Activated CD8-positive, alpha-beta T cell treated with anti-CD3 and anti-CD28 coated beads for 36 hours (primary cell): ENCODE measurements around the gene PARM1. TPM values are rescaled to one million over a fixed set of nuclear protein-coding genes. Genes with fewer than 3 reads are reported as not detected.

Experiments
- ATAC-seq: fragments of 200-7000 bp; cut with Tn5 transposase; one replicate; pipeline ENCODE4 v1.10.0; 2021; ENCODE audit warnings: mild to moderate bottlenecking, moderate library complexity
- CTCF ChIA-PET: fragments of 350-600 bp; sonication (Branson Sonifier 250); formaldehyde crosslinking; loops from one replicate; lab custom pipeline; 2021; ENCODE audit warnings: antibody characterized with exemption; lab: Charles Lee
- POLR2A ChIA-PET: fragments of 350-600 bp; sonication (Branson Sonifier 250); formaldehyde crosslinking; loops from one replicate; lab custom pipeline; 2021; ENCODE audit warnings: antibody characterized with exemption; lab: Charles Lee
- DNase-seq: peaks from one replicate; pipeline ENCODE4 v3.0.0-alpha.2; 2020
- H3K27ac Mint-ChIP-seq: one replicate; pipeline ENCODE4 v1.8.0; 2021; ENCODE audit warnings: mild to moderate bottlenecking, mixed read lengths
- H3K27me3 Mint-ChIP-seq: one replicate; pipeline ENCODE4 v1.8.0; 2021; ENCODE audit warnings: mixed read lengths
- H3K36me3 Mint-ChIP-seq: one replicate; pipeline ENCODE4 v1.8.0; 2021; ENCODE audit warnings: low read depth, mixed read lengths
- H3K4me1 Mint-ChIP-seq: one replicate; pipeline ENCODE4 v1.8.0; 2021; ENCODE audit warnings: low read depth, mixed read lengths
- H3K4me3 Mint-ChIP-seq: one replicate; pipeline ENCODE4 v1.8.0; 2021; ENCODE audit warnings: mild to moderate bottlenecking, moderate library complexity, mixed read lengths
- H3K9me3 Mint-ChIP-seq: one replicate; pipeline ENCODE4 v1.8.0; 2021; ENCODE audit warnings: mixed read lengths
- intact Hi-C: fragments of 100-400 bp; cut with micrococcal nuclease; formaldehyde crosslinking; loops from one replicate; pipeline ENCODE4 v1.10.0; 2022
- total RNA-seq, 2 experiments: library from RNA; stranded (reverse); gene quantifications; one replicate each; pipeline ENCODE4 v1.2.3, GENCODE V29; 2021
- TF ChIP-seq, protein P1 (sequence below): fragments of 200-600 bp; IDR thresholded peaks from one replicate; pipeline ENCODE4 v1.8.0; 2022; ENCODE audit warnings: antibody characterized with exemption, mild to moderate bottlenecking

The PARM1 gene
- total RNA-seq, 2 experiments from 2014 or later = 0.07 TPM; not detected in 1

DNA sequence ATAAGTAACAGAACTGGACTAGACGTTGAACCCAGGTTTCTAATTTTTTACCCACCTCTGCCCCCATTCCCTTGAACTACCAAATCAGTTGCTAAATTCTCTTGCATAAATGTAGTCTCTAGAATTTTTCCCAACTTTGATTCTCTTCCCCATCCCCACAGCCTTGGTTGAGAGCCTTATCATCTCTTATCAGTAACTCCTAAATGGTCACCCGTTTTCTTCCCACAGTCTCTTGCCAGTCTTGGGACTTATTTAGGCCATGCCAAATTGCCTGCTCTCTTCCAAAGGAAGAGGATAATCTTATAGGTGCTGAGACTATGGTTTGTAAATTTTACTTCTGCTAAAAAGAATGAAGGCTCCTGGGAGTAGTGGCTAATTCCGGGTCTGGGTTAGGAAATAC lies 13.3 kb downstream of the PARM1 start:
- DNase-seq = no peak
- Mint-ChIP-seq H3K4me3 (no peak overlapping the region), H3K27me3 (peaks cover 3% of the 10 kb centered on the region), H3K36me3 (no peaks in the 10 kb centered on the region), H3K9me3 (no peaks in the 10 kb centered on the region), H3K27ac (no peak overlapping the region), H3K4me1 (no peaks in the 10 kb centered on the region)
- CTCF ChIA-PET = no interaction called here
- ATAC-seq = no peak
- TF ChIP-seq, protein P1, sequence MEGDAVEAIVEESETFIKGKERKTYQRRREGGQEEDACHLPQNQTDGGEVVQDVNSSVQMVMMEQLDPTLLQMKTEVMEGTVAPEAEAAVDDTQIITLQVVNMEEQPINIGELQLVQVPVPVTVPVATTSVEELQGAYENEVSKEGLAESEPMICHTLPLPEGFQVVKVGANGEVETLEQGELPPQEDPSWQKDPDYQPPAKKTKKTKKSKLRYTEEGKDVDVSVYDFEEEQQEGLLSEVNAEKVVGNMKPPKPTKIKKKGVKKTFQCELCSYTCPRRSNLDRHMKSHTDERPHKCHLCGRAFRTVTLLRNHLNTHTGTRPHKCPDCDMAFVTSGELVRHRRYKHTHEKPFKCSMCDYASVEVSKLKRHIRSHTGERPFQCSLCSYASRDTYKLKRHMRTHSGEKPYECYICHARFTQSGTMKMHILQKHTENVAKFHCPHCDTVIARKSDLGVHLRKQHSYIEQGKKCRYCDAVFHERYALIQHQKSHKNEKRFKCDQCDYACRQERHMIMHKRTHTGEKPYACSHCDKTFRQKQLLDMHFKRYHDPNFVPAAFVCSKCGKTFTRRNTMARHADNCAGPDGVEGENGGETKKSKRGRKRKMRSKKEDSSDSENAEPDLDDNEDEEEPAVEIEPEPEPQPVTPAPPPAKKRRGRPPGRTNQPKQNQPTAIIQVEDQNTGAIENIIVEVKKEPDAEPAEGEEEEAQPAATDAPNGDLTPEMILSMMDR = no peak
- POLR2A ChIA-PET = no interaction called here
- intact Hi-C loops = no loop called here

DNA sequence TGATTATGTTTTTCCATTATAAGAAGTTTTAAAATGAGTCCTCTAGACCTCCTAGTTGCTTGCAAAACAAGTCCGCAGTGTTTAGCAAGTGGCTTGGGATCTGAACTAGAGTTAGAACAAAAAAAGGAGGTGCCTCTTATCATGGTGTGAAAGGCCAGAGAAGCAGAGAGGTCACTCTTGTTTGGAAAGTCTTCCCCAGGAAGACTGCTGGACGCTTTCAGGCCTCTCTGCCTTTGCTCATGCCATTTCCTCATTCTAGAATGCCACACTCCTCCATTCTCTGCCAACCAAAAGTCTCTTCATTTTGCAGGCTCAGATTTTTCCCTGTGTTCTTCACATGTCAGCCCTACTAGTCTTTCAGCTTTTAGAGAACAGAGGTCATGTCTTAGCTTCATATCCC lies 14.9 kb downstream of the PARM1 start:
- DNase-seq (no peak), ATAC-seq (no peak)
- TF ChIP-seq, protein P1 = no peak
- peaks cover 3% of the 10 kb centered on the region for H3K27me3 Mint-ChIP-seq
- no peak overlapping the region for H3K27ac Mint-ChIP-seq
- no peaks in the 10 kb centered on the region for H3K4me1 Mint-ChIP-seq
- H3K4me3 Mint-ChIP-seq = no peak overlapping the region
- POLR2A ChIA-PET = no interaction called here
- H3K9me3 Mint-ChIP-seq = no peaks in the 10 kb centered on the region
- intact Hi-C loops = no loop called here
- no peaks in the 10 kb centered on the region for H3K36me3 Mint-ChIP-seq
- CTCF ChIA-PET = no interaction called here

DNA sequence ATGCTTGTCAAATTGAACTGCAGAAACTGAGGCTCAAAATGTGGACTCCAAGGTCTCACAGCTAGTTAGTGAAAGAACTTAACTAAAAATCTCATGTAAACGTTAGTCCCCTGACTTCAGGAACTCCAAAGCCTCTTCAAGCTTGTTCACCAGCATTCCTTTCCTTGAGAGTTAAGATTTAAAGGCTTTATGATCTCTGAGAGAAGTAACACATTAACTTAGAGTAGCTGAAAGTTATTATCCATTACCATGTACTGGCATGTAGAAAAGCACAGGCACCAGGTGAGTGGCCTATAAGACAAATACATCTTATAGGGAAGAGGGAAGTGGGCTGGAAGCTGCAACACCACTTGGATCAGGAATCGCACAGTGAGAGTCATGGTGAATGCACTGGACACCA lies 15.3 kb downstream of the PARM1 start:
- Mint-ChIP-seq H3K27ac (no peak overlapping the region), H3K9me3 (no peaks in the 10 kb centered on the region), H3K36me3 (no peaks in the 10 kb centered on the region), H3K27me3 (no peaks in the 10 kb centered on the region), H3K4me1 (no peaks in the 10 kb centered on the region), H3K4me3 (no peak overlapping the region)
- intact Hi-C loops = no loop called here
- no peak for ATAC-seq
- TF ChIP-seq, protein P1 = no peak
- no peak for DNase-seq
- POLR2A ChIA-PET = no interaction called here
- CTCF ChIA-PET = no interaction called here

DNA sequence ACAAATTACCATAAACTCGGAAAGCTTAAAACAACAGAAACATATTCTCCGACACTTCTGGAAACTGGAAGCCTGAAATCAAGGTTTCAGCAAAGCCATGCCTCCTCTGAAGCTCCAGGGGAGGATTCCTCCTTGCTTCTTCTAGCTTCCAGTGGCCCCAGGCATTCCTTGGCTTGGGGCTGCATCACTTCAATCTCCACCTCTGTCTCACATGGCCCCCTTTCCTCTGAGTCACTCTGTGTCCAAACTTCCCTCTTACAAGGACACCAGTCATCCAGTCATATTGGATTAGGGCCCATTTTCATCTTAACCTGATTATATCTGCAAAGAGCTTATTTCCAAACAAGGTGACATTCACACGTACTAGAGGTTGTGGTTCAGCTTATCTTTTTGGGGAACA lies 17.3 kb downstream of the PARM1 start:
- TF ChIP-seq, protein P1 = no peak
- H3K27me3 Mint-ChIP-seq = no peaks in the 10 kb centered on the region
- H3K4me3 Mint-ChIP-seq = no peak overlapping the region
- H3K4me1 Mint-ChIP-seq = no peaks in the 10 kb centered on the region
- H3K36me3 Mint-ChIP-seq = no peaks in the 10 kb centered on the region
- H3K9me3 Mint-ChIP-seq = no peaks in the 10 kb centered on the region
- intact Hi-C loops = no loop called here
- no peak for ATAC-seq
- H3K27ac Mint-ChIP-seq = no peak overlapping the region
- no peak for DNase-seq
- ChIA-PET POLR2A (no interaction called here), CTCF (no interaction called here)

DNA sequence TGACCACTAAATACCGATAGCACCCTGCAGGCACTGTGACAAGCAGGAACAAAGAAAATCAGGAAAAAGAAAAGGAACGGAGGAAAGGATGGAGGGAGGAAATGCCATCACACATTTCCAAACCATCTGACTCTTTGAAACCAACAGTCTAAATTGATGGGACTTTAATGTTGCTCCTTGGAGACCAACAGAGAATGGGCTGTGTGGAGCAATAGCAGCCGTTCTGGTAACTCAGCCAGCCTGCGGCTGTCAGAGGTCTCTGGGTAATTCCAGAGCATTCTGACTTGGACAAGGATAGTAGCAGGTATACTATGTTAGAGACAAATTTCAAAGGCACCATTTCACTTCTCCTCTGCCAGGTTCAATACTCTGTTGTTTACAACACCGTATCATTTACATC lies 18.0 kb downstream of the PARM1 start:
- ATAC-seq = no peak
- H3K4me1 Mint-ChIP-seq = no peaks in the 10 kb centered on the region
- ChIA-PET POLR2A (no interaction called here), CTCF (no interaction called here)
- no peak for DNase-seq
- no peak overlapping the region for H3K27ac Mint-ChIP-seq
- H3K4me3 Mint-ChIP-seq = no peak overlapping the region
- TF ChIP-seq, protein P1 = no peak
- H3K36me3 Mint-ChIP-seq = no peaks in the 10 kb centered on the region
- no peaks in the 10 kb centered on the region for H3K27me3 Mint-ChIP-seq
- intact Hi-C loops = no loop called here
- no peaks in the 10 kb centered on the region for H3K9me3 Mint-ChIP-seq
